GM12892 (cell line): ENCODE results near the gene NEXN.

Source experiments
- DNase-seq: peaks from one replicate; pipeline ENCODE4 v3.0.0; 2011; ENCODE audit not compliant: insufficient read length
- FAIRE-seq: peaks from 2 replicates; lab custom pipeline; 2011; peaks lifted over from hg19 to GRCh38; lab: Jason Lieb, UNC
- POLR2A ChIP-seq: IDR thresholded peaks from 2 replicates; pipeline ENCODE4 v1.6.1; 2011; ENCODE audit warnings: low read depth, low read length, control low read depth
- POLR2AphosphoS5 ChIP-seq: IDR thresholded peaks from 2 replicates; pipeline ENCODE4 v1.6.1; 2011; ENCODE audit warnings: low read depth, low read length, control low read depth
- TAF1 ChIP-seq: IDR thresholded peaks from 2 replicates; pipeline ENCODE4 v1.6.1; 2011; ENCODE audit warnings: low read depth, mild to moderate bottlenecking, control low read depth, low read length, borderline replicate concordance

The NEXN gene

GRCh38 chr1:77874804-77875445 is 13.5 kb upstream of the NEXN start:
- no peak for FAIRE-seq
- TF ChIP-seq POLR2AphosphoS5 (no peak), TAF1 (no peak), POLR2A (no peak)
- no peak for DNase-seq

- FAIRE-seq, result no peak
- DNase-seq, result no peak
- TF ChIP-seq POLR2A (no peak), TAF1 (no peak), POLR2AphosphoS5 (no peak)
These were observed 11.5 kb upstream of the NEXN start for GRCh38 chr1:77876884-77877283.

GRCh38 chr1:77881061-77881460 is 7.4 kb upstream of the NEXN start:
- DNase-seq (no peak), FAIRE-seq (no peak)
- no peak for TF ChIP-seq POLR2AphosphoS5
- TF ChIP-seq TAF1, result no peak
- TF ChIP-seq POLR2A, result no peak

GRCh38 chr1:77882411-77882810 is 6.0 kb upstream of the NEXN start:
- TF ChIP-seq TAF1 (no peak), POLR2AphosphoS5 (no peak), POLR2A (no peak)
- FAIRE-seq, result no peak
- DNase-seq, result no peak

- FAIRE-seq, result peak; percentile 54
- no peak for DNase-seq
- TF ChIP-seq TAF1 (no peak), POLR2A (no peak), POLR2AphosphoS5 (no peak)
These were observed 588 bp downstream of the NEXN start for GRCh38 chr1:77888781-77889642.

- TF ChIP-seq POLR2A (no peak), TAF1 (no peak), POLR2AphosphoS5 (no peak)
- DNase-seq, result no peak
- peak; percentile 46 for FAIRE-seq
These were observed 1.2 kb downstream of the NEXN start for GRCh38 chr1:77889671-77890070.

- no peak for FAIRE-seq
- TF ChIP-seq TAF1 (no peak), POLR2AphosphoS5 (no peak), POLR2A (no peak)
These were observed 2.8 kb downstream of the NEXN start for GRCh38 chr1:77891200-77891599.

GRCh38 chr1:77899647-77900320 is 11.4 kb downstream of the NEXN start:
- DNase-seq, result no peak
- no peak for TF ChIP-seq POLR2AphosphoS5
- no peak for TF ChIP-seq TAF1
- TF ChIP-seq POLR2A, result no peak
- FAIRE-seq, result no peak

More at GRCh38 chr1:77891200-77891599, 2.8 kb downstream of the NEXN start:
- DNase-seq, result no peak

GRCh38 chr1:77900687-77901293 is 12.4 kb downstream of the NEXN start:
- FAIRE-seq (peak; percentile 78), DNase-seq (no peak)
- no peak for TF ChIP-seq POLR2AphosphoS5
- no peak for TF ChIP-seq TAF1
- no peak for TF ChIP-seq POLR2A

- FAIRE-seq, result no peak
- no peak for DNase-seq
- TF ChIP-seq TAF1 (no peak), POLR2A (no peak), POLR2AphosphoS5 (no peak)
These were observed 17.2 kb downstream of the NEXN start for GRCh38 chr1:77905603-77906002.

- DNase-seq, result no peak
- FAIRE-seq, result no peak
- no peak for TF ChIP-seq POLR2A
- no peak for TF ChIP-seq TAF1
- no peak for TF ChIP-seq POLR2AphosphoS5
These were observed 17.7 kb downstream of the NEXN start for GRCh38 chr1:77906019-77906545.
